Mononuclear cell (primary cell): ENCODE results near the gene GNB1L. TPM values are rescaled to one million over a fixed set of nuclear protein-coding genes. Genes with fewer than 3 reads are reported as not detected.

Experiments
- H3K27me3 ChIP-seq: 2 replicates; pipeline ENCODE4 v1.6.0; 2011; ENCODE audit warnings: low read length, control low read depth; ENCODE audit not compliant: insufficient read depth
- H3K4me1 ChIP-seq: 2 replicates; pipeline ENCODE4 v1.5.1; 2011; ENCODE audit warnings: mild to moderate bottlenecking, low read length, control low read depth; ENCODE audit not compliant: insufficient read depth
- H3K4me3 ChIP-seq: 2 replicates; pipeline ENCODE4 v1.5.1; 2011; ENCODE audit warnings: mild to moderate bottlenecking, low read length, moderate library complexity
- H3K9me3 ChIP-seq: 2 replicates; pipeline ENCODE4 v1.5.1; 2011; ENCODE audit warnings: low read depth, mild to moderate bottlenecking, control low read depth, low read length
- total RNA-seq: library from RNA; depleted of rRNA; stranded (reverse); fragments of >200 nt; gene quantifications from one replicate; pipeline ENCODE4 v1.2.3, GENCODE V29; 2012

Gene GNB1L
- total RNA-seq, 1 donor = 1.0 TPM

DNA sequence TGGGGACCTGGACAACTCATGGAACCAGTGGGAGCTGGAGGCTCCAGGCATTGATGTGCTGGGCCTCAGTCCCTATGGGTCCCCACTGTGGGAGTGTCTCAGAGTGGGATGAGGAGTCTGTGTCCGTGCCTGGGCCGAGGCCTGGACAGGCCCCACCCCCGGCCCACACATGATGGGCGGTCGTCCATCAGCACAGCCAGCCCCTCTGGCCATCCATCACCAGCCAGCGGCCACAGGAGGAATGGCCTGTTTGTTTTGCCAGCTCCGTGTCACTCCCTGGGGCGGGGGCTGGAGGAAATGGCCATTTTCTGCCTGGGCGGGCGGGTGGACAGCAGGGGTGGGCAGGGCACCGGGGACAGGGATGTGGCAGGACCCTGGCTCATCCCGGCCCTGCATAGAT lies 107.1 kb downstream of the GNB1L start:
- Histone ChIP-seq H3K9me3 (no peaks in the 10 kb centered on the region), H3K27me3 (no peaks in the 10 kb centered on the region), H3K4me1 (no peaks in the 10 kb centered on the region), H3K4me3 (no peak overlapping the region)

DNA sequence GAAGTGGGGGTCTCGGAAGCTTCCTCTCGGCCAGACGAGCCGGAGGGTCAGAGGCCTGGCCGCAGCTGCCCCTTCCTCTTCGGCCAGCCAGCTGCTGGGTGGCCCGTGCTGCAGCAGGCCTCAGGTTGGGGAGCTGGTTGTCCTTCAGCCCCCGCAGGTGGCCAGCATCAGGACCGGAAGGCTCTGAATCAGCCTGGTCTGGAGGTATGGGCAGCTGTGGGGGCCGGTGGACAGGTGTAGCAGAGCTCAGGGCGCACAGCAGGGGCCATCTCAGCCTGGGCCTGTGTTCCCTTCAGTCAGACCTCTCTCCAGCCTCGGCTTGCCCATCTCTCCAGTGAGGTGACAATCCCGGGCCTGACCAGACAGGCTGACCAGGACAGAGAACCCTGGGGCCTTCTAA lies 107.9 kb downstream of the GNB1L start:
- Histone ChIP-seq H3K4me1 (no peaks in the 10 kb centered on the region), H3K27me3 (no peaks in the 10 kb centered on the region), H3K4me3 (no peak overlapping the region)

DNA sequence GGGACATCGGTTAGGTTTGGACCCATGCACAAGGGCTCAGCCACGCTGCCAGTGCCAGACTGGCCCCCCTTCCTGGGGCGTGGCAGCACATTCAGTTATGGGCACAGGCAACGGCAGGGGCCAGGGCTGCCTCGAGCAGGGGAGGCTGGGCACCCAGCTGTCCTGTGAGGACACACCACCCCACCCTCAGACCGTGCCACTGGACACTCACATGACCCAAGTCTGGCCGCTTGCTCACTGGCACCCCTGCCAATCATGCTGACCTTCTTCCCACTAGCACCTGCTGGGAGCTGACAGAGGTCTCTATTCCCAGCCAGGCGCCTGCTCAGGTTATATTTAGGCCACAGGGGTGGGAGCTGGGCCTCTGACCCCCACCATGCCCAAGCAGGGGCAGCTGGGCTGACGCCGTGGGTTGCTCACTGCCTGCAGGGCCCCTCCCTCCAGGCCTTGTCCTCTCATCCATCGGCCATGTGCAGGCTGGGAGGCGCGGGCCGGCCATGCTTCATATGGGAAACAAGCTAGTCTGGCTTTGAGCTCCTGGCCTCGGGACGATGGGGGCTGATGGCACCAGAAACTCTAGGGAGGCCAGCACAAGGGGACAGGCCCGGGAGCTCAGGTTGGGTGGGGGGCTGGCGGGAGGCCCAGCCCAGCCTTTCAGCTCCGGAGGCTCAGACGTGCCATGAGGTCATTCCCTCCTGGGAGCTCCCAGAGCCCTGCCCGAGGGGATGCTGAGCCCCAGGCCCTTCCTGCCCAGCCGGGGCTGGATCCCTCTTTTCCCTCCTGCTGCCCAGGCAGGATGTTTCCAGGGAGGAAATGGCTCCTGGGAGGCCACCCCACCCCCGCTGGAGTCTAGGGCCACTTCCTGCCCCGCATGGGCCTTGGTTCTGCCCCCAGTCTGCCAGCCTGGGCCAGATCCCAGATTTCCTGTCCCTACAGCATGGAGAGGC lies 109.2 kb downstream of the GNB1L start:
- no peak overlapping the region for H3K4me3 ChIP-seq
- no peaks in the 10 kb centered on the region for H3K27me3 ChIP-seq
- no peaks in the 10 kb centered on the region for H3K9me3 ChIP-seq
- H3K4me1 ChIP-seq = no peaks in the 10 kb centered on the region

More for the DNA sequence above, 107.9 kb downstream of the GNB1L start:
- H3K9me3 ChIP-seq = no peaks in the 10 kb centered on the region

DNA sequence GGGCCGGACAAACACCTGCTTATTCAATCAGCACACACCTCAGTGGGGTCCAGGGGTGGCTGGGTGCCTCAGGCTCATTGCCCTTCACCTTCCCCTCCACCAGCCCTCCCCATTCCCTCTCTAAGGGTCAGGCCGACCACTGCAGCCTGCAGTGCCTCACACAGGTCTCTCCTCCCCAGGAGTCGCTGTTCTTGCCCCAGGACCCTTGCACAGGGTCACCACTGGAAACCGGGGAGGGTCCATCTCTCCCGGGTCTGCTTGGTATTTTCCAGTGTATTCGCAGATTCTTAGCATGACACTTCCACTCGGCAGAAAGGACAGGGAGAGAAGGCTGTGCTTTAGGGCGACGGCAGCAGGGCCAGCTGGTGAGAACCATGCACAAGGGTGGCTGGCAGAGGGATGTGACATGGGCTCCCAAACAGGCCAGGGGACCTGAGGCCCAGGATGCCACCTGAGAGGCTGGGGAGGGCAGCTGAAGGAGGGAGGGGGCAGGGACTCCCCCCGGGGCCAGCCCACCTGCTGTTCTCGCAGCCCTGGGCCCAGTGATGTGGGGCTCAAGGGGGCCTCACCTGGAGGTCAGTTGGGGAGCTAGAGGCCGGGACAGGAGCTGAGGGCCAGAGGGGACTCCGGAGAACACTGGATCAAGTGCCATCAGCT lies 110.2 kb downstream of the GNB1L start:
- H3K4me3 ChIP-seq = no peak overlapping the region
- H3K4me1 ChIP-seq = no peaks in the 10 kb centered on the region
- no peaks in the 10 kb centered on the region for H3K27me3 ChIP-seq

DNA sequence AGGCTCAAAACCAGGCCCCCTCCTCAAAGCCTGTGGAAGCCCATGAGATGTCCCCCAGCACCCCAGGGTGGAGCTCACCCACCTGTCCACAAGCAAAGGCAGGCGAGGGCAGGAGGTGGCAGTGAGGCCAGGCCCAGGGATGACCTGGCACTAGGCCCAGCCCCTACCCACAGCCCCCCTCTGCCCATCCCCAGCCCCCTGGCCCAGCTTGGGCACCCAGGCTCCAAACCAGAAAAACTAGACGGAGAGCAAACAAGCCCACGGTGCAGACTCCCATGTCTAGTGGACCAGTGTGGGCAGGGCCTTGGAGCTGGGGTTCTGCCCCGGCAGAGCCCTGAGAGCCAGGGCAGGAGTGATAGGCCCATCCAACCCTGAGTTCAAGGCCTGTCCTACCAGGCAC lies 111.0 kb downstream of the GNB1L start:
- H3K27me3 ChIP-seq = no peaks in the 10 kb centered on the region
- H3K9me3 ChIP-seq = no peaks in the 10 kb centered on the region
- no peak overlapping the region for H3K4me3 ChIP-seq
- H3K4me1 ChIP-seq = no peaks in the 10 kb centered on the region

More for the DNA sequence above, 110.2 kb downstream of the GNB1L start:
- no peaks in the 10 kb centered on the region for H3K9me3 ChIP-seq

DNA sequence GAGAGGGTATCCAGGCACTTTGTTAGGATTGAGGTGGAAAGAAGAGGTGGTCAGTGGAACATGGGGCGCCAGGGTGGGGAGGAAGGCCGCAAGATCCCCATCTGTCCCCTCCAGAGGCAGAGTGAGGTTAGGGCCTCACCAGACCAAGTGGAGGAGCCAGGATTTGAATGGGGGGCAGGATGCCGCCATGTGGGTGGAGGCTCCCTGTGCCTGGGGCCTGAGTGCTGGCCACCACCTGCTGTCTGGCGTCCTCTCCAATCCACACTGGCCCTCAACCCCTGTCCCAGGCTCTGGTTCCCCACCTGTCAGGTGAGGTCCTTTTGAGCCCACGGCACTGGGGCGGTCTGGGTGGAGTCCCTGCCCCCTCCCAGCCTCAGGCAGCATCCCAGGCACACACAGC lies 111.6 kb downstream of the GNB1L start:
- Histone ChIP-seq H3K9me3 (no peaks in the 10 kb centered on the region), H3K4me3 (no peak overlapping the region), H3K4me1 (no peaks in the 10 kb centered on the region), H3K27me3 (no peaks in the 10 kb centered on the region)

DNA sequence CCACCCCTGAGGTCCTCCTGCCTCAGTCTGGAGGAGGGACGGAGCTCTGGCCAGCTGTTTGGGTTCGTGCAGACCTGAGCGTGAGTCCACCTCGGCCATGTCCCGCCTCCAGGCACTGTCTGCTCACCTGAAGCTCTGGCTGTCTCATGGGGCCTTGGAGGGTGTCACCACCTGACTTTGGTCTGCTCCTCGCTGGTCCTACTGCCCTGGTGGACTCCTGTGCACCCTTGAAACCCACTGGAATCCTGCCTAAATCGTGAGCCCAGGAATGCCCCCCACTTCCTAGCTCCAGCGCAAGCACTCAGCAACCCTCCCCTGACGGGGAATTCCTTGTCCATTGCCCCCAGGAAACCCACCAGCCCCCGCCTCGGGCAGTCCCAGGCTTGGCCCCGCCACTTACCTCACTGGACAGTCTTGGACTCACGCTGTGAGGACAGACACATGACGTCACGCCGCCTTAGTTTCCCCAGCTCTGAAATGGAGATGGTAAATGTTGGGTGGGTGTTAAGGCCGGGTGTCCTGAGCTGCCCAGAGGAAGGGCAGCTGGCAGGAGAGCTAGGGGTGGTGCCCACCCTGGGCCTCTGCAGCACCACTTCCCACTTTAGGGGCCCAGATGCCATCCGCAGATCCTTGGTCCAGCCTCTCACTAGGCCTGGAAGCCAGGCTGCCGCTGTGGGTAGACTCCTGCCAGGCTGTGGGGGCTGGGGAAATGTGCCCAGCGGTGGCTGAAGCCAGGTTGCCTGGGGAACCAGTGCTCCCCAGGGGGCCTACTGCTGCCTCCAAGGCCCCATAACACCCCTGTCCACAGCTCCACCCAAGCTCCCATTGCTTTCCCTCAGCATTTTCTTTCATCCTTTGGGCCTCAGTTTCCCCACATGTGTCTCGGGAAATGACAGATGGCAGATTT lies 112.3 kb downstream of the GNB1L start:
- Histone ChIP-seq H3K9me3 (no peaks in the 10 kb centered on the region), H3K27me3 (no peaks in the 10 kb centered on the region), H3K4me3 (no peak overlapping the region), H3K4me1 (no peaks in the 10 kb centered on the region)

DNA sequence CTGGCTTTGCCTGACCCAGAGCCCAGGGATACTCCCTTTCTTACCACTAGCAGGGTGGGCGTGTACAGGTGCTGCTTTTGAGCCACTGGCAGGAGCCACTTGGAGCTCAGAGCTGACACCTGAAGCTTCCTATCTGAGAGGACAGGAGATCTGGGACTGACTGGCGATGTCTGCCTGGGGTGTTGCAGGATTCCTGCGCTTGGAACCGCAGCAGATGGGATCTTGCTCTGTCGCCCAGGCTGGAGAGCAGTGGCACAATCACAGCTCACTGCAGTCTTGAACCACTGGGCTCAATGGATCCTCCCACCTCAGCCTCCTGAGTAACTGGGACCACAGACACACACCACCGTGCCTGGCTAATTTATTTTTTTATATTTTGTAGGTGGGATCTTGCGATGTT lies 113.6 kb downstream of the GNB1L start:
- Histone ChIP-seq H3K9me3 (no peaks in the 10 kb centered on the region), H3K4me1 (no peaks in the 10 kb centered on the region), H3K27me3 (no peaks in the 10 kb centered on the region), H3K4me3 (no peak overlapping the region)

DNA sequence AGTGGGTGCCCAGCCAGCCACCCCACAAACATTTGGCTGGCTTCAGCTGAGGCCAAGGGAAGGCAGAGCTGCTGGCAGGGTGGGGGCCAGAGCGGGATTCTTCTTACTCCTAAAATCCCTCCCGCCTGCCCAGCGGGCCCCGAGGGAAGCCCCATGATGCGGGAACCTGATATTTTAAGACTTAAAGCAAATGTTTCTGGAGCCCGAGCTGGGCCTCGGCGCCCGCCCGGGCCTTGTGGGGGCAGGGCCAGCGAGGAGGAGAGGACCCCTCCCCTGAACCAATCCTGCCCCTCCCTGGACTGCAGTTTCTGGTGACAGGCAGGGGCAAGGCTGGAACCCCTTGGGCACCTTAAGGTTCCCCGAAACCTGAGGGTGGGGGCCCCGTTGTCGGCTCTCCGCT lies 114.1 kb downstream of the GNB1L start:
- Histone ChIP-seq H3K4me1 (no peaks in the 10 kb centered on the region), H3K9me3 (no peaks in the 10 kb centered on the region), H3K27me3 (no peaks in the 10 kb centered on the region), H3K4me3 (no peak overlapping the region)

DNA sequence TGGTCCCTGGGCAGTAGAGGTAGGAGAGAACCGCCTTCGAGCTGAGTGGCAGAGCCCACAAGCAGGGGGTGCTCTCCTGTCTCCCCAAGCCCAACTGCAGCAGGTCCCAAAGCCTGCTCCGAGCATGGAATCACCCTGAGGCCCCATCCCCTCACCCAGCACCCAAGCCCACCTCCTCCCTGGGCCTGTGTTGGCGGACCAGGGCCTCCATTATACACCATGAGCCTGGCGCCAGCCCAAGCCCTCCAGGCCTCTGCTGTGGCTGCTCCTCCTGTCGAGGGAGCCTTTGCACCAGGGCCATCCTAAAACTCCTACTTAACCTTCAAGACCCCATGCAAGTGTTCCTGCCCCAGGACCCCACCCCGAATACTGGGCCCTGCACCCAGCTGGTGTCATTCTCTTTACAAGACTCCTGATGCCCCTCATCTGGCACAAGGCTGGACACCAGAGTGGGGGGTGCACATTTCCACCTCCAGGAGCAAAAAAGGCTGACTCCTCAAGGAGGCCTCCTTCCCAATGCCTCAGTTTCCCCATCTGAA lies 114.7 kb downstream of the GNB1L start:
- Histone ChIP-seq H3K9me3 (no peaks in the 10 kb centered on the region), H3K27me3 (no peaks in the 10 kb centered on the region), H3K4me3 (no peak overlapping the region), H3K4me1 (no peaks in the 10 kb centered on the region)

DNA sequence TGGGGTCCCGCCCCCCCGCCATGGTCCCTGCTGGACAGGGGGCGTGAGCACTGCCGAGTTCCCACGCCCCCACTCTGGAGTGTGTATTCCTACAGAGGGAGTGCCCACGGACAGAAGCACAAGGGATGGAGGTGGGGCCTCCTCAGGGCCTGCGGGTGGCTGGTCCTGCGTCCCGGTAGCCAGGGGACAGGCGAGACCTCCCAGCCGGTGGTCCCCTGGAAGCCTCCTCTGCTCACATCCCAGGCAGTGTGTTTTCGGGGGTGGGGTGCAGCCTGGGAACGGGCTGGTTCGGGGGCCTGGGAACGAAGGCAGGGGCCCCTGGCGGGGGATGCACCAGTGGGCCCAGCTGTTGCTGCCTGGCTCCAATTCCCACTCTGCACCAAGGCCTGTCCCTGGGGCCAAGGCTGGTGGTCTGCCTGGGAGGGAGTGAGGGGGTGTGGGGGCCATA lies 115.2 kb downstream of the GNB1L start:
- Histone ChIP-seq H3K27me3 (no peaks in the 10 kb centered on the region), H3K9me3 (no peaks in the 10 kb centered on the region)

DNA sequence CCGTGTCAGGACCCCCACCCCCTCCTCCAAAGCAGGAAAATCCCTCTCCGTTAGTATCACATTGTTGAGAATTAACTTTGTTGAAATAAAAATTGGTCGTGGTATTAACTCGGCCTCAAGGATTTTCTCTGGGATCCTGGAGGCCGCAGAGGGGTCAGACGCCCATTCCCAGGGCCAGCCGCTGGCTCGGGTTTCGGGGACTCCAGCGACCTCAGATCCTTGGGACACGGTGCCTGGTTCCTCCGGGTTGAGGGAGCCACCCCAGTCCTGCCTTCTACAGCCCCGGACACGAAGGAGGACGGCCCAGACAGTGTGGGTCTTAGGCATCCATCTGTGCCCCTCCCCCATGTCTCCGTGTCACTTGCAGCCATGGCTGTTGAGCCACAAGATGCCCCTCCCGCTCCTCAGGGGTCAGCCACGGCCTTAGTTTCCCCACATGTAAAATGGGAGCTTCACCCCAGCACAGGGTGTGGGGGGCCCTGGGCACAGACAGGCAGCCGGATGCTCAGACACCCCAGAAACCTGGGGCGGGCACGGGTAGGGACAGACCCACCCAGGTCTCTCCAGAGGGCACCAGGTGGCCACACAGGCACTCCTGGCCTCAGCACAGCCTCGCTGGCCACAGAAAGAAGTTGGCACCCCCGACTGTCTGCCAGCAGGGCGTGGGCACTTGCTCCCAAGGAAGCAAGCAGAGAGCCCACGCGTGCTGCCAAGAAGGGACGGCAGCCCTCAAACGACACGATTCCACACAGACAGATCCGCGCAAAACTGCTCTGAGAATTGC lies 115.8 kb downstream of the GNB1L start:
- no peak overlapping the region for H3K4me3 ChIP-seq
- H3K27me3 ChIP-seq = no peaks in the 10 kb centered on the region
- H3K4me1 ChIP-seq = no peaks in the 10 kb centered on the region
- H3K9me3 ChIP-seq = no peaks in the 10 kb centered on the region

More for the DNA sequence above, 115.2 kb downstream of the GNB1L start:
- Histone ChIP-seq H3K4me3 (no peak overlapping the region), H3K4me1 (no peaks in the 10 kb centered on the region)

DNA sequence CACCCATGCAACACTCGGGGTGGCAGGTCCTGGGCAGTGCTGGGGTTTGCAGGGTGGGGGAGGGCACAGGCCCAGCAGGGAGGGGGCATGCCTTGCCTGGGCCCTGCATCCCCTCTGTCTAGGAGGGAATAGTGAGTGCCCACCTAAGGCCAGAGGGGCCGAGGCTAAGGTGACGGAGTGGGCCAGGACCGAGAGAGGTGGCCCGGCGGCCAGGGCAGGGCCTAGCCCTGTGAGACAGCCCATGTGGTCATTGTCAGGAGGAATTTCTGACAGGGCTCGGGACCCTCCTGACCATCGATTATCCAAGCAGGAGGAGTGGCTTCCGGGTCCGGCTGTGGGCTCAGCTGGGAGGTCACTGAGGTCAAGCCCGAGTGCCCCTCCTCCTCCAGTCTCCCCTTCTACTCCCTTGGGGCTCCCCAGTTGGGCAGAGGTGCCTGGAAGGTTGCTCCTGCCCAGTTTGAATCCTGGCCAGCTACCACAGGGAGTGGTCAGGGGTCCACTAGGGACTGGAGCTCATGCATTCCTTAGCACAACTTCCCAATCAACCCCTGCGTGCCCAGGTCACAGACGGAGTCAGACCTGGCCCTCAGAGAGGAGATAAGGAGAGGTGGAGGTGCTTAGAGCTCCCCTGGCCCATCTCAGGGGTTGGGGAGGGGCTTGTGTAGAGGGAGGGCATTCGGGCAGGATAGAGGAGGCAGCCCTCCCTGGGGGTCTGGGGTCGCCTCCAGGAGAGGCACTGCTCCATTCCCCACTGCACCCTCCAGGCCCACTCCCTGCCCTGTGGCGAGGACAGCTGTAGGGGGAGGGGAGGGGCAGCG lies 116.6 kb downstream of the GNB1L start:
- Histone ChIP-seq H3K9me3 (no peaks in the 10 kb centered on the region), H3K4me3 (no peak overlapping the region), H3K27me3 (no peaks in the 10 kb centered on the region), H3K4me1 (no peaks in the 10 kb centered on the region)
